ENCODE data around the gene FABP6.

DNA sequence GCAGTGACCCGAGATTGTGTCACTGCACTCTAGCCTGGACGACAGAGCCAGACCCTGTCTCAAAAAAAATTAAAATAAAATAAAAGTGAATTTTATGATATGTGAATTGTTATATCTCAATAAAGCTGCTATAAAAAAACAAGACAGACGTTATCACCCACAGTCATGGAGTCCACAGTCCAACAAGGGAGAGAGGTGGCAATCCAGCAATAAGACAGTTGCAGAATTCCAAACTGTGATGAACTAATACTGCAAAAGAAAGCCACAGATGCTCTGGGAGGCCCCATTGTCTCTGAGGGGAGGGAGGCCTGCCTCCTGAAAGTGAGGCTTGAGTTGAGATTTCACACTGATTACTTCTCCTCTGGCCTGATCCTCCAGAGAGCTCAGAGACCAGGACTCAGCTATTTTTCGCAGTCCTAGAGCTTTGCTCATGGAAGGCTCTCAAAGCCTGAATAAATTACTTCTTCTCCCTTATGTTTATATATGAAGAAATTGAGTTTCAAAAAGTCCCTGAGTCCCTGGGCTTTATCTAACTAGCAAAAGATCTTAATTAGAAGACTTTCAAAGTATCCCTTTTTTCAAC is 55.1 kb downstream of the FABP6 start:
- no peak for TF ChIP-seq POLR2A (IDR thresholded peaks at IDR 0.05; ENCODE audit: low read length)
- TF ChIP-seq GATA1 (IDR thresholded peaks at IDR 0.05; ENCODE audit: low read depth, low read length) = no peak
